Adrenal gland (tissue), 5 donors: ENCODE results near the gene ARHGAP10.
"Not testable (repeated sequence)": the region's sequence is repeated elsewhere in the genome, so short reads cannot be mapped to it uniquely, and the experiment has no call there.

ENCODE experiments used
- CTCF ChIP-seq, 6 experiments: fragments of 450-650 bp in 4 of 6; fragments of 200-600 bp in 2 of 6; sonication (generic) in 1 of 6; IDR thresholded peaks; 1 replicate in 5 of 6; 2 replicates in 1 of 6; pipeline versions ENCODE4 v1.5.1 to v1.8.0; 2016 to 2021; ENCODE audit warnings: antibody characterized with exemption in 6 of 6, mild to moderate bottlenecking in 2 of 6, moderate library complexity in 1 of 6
- POLR2A ChIP-seq, 2 donors: fragments of 450-650 bp; IDR thresholded peaks; one replicate each; pipeline ENCODE4 v1.6.1; 2017; ENCODE audit warnings: antibody characterized with exemption in 2 of 2, mild to moderate bottlenecking in 2 of 2, moderate library complexity in 1 of 2
- donor health status: DM: no; HTN: no; CAD: no.

GRCh38 chr4:147885216-147885615, 153.3 kb downstream of the ARHGAP10 start:
- not testable (repeated sequence) for TF ChIP-seq CTCF, POLR2A (IDR thresholded peaks at IDR 0.05)
